Measurements from ENCODE around the gene MYL12B. TPM values are rescaled to one million over a fixed set of nuclear protein-coding genes. Genes with fewer than 3 reads are reported as not detected.

The MYL12B gene
- total and polyA plus RNA-seq, 10 donors: 176 to 371 (median 245) TPM

DNA sequence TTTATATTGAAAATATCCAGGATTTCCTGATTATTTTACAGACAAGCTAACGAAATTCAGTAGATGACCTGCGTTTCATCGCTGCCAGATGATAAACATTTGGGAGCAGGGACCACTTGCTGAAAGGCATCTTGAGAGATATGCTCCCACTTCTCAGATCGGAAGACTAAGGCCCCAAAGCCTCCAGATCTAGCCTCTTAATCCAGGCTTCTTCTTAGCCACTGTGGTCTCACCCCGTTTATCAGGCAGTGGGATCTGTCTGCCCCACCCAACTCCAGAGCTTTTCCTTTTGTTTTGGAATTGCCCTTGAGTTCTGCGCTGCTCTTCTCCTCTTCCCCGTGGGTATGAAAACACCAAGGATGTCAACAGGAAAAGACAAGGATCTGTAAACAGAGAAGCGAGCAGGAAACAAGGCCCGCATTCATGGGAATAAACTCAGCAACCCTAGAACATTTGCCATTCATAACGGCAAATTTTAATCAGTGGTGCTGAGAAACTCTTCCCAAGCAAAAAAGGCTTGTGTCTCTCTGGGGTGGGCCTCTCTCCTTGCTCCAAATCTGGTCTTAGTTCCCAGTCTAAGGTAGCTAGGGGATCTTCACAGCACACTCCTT, 21.4 kb downstream of the MYL12B start:
- Histone ChIP-seq H3K9me3 (peaks cover 0 to 16% (median 0%) of the 10 kb centered on the region in 8 donors), H3K27ac (peak overlapping the region in 6 of 8 donors; percentile 9 to 66 (median 59)), H3K36me3 (peaks cover 0 to 10% (median 3%) of the 10 kb centered on the region in 6 donors), H3K27me3 (replicated peaks in 1 of 7) (no peaks in the 10 kb centered on the region), H3K4me1 (peaks cover 0 to 35% (median 18%) of the 10 kb centered on the region in 6 donors), H3K4me3 (no peak overlapping the region)
- TF ChIP-seq CTCF (IDR thresholded peaks at IDR 0.05 in 8 of 11, conservative IDR thresholded peaks at IDR 0.05 in 3 of 11): no peak
- TF ChIP-seq POLR2AphosphoS5 (IDR thresholded peaks at IDR 0.05): no peak
- intact Hi-C loops (cut with DNase I; ENCODE audit: low total_unique reads): loop anchor here (5.0 kb wide), 3 partner anchors 174 to 384 kb away; no protein-coding TSS in a partner anchor
- 75 to 79% (median 78%) methylated on average over 10 of the region's 10 CpGs for WGBS, 5 donors
- DNase-seq: no peak

DNA sequence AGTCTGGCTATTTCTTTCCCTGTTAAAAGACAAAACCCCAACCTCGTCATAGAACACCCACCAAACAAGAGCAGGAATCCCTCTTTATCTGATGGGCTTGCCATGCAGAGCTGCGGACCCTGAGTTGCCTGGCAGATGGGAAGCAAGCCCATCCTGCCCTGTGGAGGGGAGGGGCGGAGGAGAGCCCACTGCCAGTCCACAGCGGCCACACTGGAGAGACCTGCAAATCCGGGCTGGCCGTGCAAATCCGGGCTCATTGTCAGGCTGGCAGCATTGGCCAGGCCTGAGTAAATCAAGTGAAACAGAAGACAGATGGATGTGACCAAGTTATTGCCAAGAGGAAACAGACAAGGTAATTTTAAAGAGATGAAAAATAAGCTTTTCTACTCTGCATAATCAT, 22.0 kb downstream of the MYL12B start:
- DNase-seq: peak; percentile 79
- peaks cover 0 to 29% (median 14%) of the 10 kb centered on the region in 6 donors for H3K4me1 ChIP-seq
- H3K4me3 ChIP-seq: no peak overlapping the region
- H3K27me3 ChIP-seq (replicated peaks in 1 of 7): no peaks in the 10 kb centered on the region
- TF ChIP-seq POLR2A (IDR thresholded peaks at IDR 0.05): no peak
- TF ChIP-seq POLR2AphosphoS5 (IDR thresholded peaks at IDR 0.05): peak in 1 of 3 donors; percentile 55
- no peak for TF ChIP-seq CTCF (IDR thresholded peaks at IDR 0.05 in 8 of 11, conservative IDR thresholded peaks at IDR 0.05 in 3 of 11)
- intact Hi-C loops (cut with DNase I; ENCODE audit: low total_unique reads): loop anchor here (5.0 kb wide), 3 partner anchors 173 to 383 kb away; no protein-coding TSS in a partner anchor
- peaks cover 0 to 5% (median 0%) of the 10 kb centered on the region in 6 donors for H3K36me3 ChIP-seq
- 63 to 88% (median 76%) methylated on average over 7 of the region's 7 CpGs for WGBS, 5 donors
- H3K27ac ChIP-seq: peak overlapping the region in 6 of 8 donors; percentile 9 to 66 (median 59)
- H3K9me3 ChIP-seq: peaks cover 0 to 19% (median 0%) of the 10 kb centered on the region in 8 donors

DNA sequence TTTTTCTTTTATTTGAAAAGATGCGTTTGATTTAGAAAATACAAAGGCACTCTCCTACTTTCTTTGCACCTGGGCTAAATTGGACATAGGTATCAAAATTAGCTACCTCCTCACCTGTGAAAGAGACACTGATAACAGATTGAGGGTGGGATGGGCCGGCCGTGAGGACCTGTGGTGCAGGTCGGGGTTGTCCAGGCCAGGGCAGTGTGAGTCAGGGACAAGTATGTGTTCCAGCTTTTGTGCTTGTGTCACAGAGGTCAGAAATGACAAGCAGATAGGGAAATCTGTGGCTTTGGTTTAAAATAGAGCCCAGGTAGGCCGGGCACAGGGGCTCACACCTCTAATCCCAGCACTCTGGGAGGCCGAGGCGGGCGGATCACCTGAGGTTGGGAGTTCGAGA, 22.6 kb downstream of the MYL12B start:
- intact Hi-C loops (cut with DNase I; ENCODE audit: low total_unique reads): loop anchor here (5.0 kb wide), 3 partner anchors 173 to 383 kb away; no protein-coding TSS in a partner anchor
- no peak for TF ChIP-seq CTCF (IDR thresholded peaks at IDR 0.05 in 8 of 11, conservative IDR thresholded peaks at IDR 0.05 in 3 of 11)
- TF ChIP-seq POLR2A (IDR thresholded peaks at IDR 0.05): no peak
- no peak for TF ChIP-seq POLR2AphosphoS5 (IDR thresholded peaks at IDR 0.05)
- no peak for DNase-seq
- peaks cover 0 to 21% (median 0%) of the 10 kb centered on the region in 8 donors for H3K9me3 ChIP-seq
- H3K4me1 ChIP-seq: peaks cover 0 to 23% (median 8%) of the 10 kb centered on the region in 6 donors
- no peaks in the 10 kb centered on the region for H3K27me3 ChIP-seq (replicated peaks in 1 of 7)
- no peaks in the 10 kb centered on the region for H3K36me3 ChIP-seq
- no peak overlapping the region for H3K4me3 ChIP-seq
- 88 to 92% (median 90%) methylated on average over 9 of the region's 9 CpGs for WGBS, 5 donors
- H3K27ac ChIP-seq: no peak overlapping the region

DNA sequence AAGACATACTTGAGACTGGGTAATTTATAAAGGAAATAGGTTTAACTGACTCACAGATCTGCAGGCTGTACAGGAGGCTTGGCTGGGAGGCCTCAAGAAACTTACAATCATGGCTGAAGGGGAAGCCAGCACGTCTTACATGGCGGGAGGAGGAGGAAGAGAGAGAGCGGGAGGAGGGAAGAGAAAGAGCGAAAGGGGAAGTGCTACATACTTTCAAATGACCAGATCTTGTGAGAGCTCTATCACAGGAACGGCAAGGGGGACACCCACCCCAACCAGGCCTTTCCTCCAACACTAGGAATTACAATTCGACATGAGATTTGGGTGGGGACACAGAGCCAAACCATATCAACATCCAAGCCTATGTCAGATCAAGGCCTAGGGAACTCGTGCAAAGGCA, 24.2 kb downstream of the MYL12B start:
- Histone ChIP-seq H3K9me3 (peaks cover 0 to 35% (median 13%) of the 10 kb centered on the region in 8 donors), H3K4me1 (peaks cover 0 to 19% (median 3%) of the 10 kb centered on the region in 6 donors), H3K27me3 (replicated peaks in 1 of 7) (no peaks in the 10 kb centered on the region), H3K36me3 (no peaks in the 10 kb centered on the region), H3K27ac (no peak overlapping the region), H3K4me3 (no peak overlapping the region)
- no peak for DNase-seq
- intact Hi-C loops (cut with DNase I; ENCODE audit: low total_unique reads): no loop called here
- 64 to 83% (median 67%) methylated on average over 7 of the region's 7 CpGs for WGBS, 5 donors
- TF ChIP-seq POLR2AphosphoS5 (IDR thresholded peaks at IDR 0.05) (no peak), POLR2A (IDR thresholded peaks at IDR 0.05) (no peak), CTCF (IDR thresholded peaks at IDR 0.05 in 8 of 11, conservative IDR thresholded peaks at IDR 0.05 in 3 of 11) (no peak)

Data from spleen (tissue), 11 donors.